ENCODE data around the gene OR2M7. TPM values are rescaled to one million over a fixed set of nuclear protein-coding genes. Genes with fewer than 3 reads are reported as not detected.

Gene OR2M7, protein sequence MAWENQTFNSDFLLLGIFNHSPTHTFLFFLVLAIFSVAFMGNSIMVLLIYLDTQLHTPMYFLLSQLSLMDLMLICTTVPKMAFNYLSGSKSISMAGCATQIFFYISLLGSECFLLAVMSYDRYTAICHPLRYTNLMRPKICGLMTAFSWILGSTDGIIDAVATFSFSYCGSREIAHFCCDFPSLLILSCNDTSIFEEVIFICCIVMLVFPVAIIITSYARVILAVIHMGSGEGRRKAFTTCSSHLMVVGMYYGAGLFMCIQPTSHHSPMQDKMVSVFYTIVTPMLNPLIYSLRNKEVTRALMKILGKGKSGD
- not detected for total RNA-seq

DNA sequence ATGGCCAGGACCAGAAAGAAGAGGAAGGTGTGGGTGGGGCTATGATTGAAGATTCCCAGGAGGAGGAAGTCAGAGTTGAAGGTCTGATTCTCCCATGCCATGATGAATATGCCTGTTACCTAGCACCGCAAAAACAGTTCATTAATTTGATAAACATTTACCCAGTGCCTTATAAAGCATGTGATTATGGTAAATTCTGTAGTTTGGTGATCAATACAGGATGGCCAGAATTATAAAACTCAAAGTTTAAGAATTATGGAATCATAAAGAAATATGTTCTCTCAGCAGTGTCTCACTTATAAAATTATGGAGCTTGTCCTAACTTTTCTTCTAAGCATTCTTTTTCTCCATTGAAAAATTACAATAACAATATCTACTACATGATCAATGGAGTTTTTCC is at the start of gene OR2M7:
OR2M7 (minus strand) TSS at position 101 of the 400 bp plus-strand sequence; CDS start at position 101, 0 bp downstream.

DNA sequence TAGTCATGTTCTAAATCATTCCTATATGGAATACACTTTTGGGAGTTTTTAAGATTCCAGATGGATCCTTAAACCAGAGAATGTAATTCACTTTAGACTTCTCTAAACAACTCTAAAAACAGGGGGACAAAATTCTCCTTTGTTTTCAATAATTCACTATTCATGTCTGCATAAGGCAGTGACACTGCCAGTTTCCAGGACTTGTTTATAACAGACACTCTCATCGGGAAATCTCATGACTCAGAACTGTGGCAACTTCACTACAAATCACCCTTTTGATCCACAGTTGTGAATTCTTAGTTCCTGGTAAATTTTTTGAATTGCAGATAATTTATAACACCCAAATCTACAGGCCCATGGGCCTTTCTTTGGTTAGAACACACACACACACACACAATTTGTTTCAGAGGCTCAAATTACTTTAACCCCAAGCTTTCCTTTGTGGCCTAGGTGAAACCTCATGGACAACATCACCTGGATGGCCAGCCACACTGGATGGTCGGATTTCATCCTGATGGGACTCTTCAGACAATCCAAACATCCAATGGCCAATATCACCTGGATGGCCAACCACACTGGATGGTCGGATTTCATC is 36.9 kb upstream of the OR2M7 start, which contains the start of gene OR2T4:
OR2T4 (plus strand) TSS at position 545 of the 595 bp plus-strand sequence; CDS start at position 545, 0 bp downstream.

DNA sequence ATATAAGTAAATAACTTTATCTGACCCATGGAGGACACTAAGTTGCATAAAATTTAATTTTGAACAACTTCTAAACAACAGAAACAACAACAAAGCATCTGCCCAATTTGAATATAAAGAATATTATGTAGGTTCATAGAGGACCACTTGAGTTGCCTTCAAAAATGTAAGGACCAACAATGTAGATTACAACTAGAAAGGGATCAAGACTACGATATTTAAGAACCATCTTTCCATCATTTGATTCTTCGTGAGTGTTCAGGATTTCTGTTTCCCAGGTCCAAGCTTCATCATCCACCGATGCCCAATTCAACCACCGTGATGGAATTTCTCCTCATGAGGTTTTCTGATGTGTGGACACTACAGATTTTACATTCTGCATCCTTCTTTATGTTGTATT is 24.1 kb upstream of the OR2M7 start, which contains the start of gene OR14C36:
OR14C36 (plus strand) TSS at position 301 of the 400 bp plus-strand sequence; CDS start at position 301, 0 bp downstream.

DNA sequence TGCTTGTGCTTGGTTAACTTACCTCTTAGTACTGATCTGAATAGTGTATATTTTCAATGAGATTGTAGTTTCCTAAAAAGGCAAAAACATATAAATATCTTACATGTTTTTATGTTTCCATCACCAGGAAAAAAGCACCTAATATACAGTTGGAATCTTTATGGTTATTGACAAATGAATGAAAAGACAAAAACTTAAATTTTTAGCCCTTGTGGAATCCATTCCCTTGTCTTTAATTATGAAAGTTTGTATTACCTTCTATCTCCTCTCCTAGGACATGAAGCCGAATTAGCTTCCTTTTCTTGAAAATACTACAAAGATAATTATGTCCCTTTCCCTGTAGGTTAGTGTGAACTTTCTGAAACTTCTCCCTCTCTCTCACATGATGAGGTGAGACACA is 21.0 kb downstream of the OR2M7 start, which contains the start of gene OR2T12:
OR2T12 (minus strand) TSS at position 101 of the 400 bp plus-strand sequence. CDS start 7,846 bp downstream, outside the sequence.

DNA sequence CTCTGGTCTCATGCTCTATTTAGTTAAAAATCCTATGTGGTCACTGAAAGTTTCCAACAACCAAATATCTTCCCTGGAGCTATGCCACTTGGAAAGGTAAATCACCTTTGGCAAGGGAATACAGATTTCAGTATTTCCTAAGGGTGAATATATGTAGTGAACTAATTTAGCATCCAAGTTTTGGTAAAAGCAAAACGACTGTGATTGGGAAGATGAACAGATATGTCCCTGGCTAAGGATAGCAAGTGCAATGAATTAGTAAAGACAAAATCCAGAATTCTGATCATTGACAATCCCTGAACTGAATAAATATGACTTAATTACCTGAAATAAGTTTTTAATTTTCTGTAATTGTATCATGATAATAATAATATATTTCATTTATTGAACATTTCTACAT is 46.5 kb downstream of the OR2M7 start, which contains the start of gene OR2T33:
OR2T33 (minus strand) TSS at position 101 of the 400 bp plus-strand sequence. CDS start 4,162 bp downstream, outside the sequence.

Other genes with a start within 250 kb of the OR2M7 start
- gene OR2L13, start 229.4 kb downstream of the OR2M7 start, total RNA-seq: not detected
- gene OR2M5, start 179.4 kb downstream of the OR2M7 start, total RNA-seq: not detected
- gene OR2M2, start 149.7 kb downstream of the OR2M7 start, total RNA-seq: not detected
- gene OR2M3, start 127.3 kb downstream of the OR2M7 start, total RNA-seq: not detected
- gene OR2M4, start 93.2 kb downstream of the OR2M7 start, total RNA-seq: not detected
- gene OR2T33, start 46.6 kb downstream of the OR2M7 start, total RNA-seq: not detected
- gene OR2T12, start 21.1 kb downstream of the OR2M7 start, total RNA-seq: not detected
- gene OR14C36, start 24.2 kb upstream of the OR2M7 start, total RNA-seq: not detected
- gene OR2T4, start 37.1 kb upstream of the OR2M7 start, total RNA-seq: not detected
- not detected for gene OR2T6, start 51.2 kb upstream of the OR2M7 start, total RNA-seq
- gene OR2T1, start 78.5 kb upstream of the OR2M7 start, total RNA-seq: not detected
- gene OR2T2, start 121.1 kb upstream of the OR2M7 start, total RNA-seq: not detected
- gene OR2T3, start 148.8 kb upstream of the OR2M7 start, total RNA-seq: not detected
- not detected for gene OR2T5, start 164.0 kb upstream of the OR2M7 start, total RNA-seq
- not detected for gene OR2G6, start 183.5 kb upstream of the OR2M7 start, total RNA-seq
- gene OR2T29, start 238.2 kb upstream of the OR2M7 start, total RNA-seq: not detected

Measured in activated naive CD4-positive, alpha-beta T cell treated with anti-CD3 and anti-CD28 coated beads, Interleukin-2, amount 10 ng/mL, durations not matched to agents 5 hours and 36 hours (primary cell).